GM12878 (cell line): Measurements from ENCODE around the gene ARHGEF10L. TPM values are rescaled to one million over a fixed set of nuclear protein-coding genes. Genes with fewer than 3 reads are reported as not detected.

Experiments used
- ATAC-seq: fragments of 200-7000 bp; cut with Tn5 transposase; 3 replicates; pipeline ENCODE4 v1.9.1; 2020; ENCODE audit warnings: mild to moderate bottlenecking, moderate library complexity
- BruUV-seq: library from RNA; stranded (reverse); fragments of 400-500 nt; replicated peaks from 2 replicates; lab custom pipeline; 2021; lab: Mats Ljungman, UMichigan
- CTCF ChIA-PET: fragments of 300-600 bp; sonication (Branson Sonifier 250); formaldehyde crosslinking; extraction: SDS; loops from one replicate; lab custom pipeline; 2021; ENCODE audit warnings: inconsistent platforms; lab: Yijun Ruan, JAX
- POLR2A ChIA-PET: fragments of 350-600 bp; formaldehyde crosslinking; extraction: SDS; loops from one replicate; lab custom pipeline; 2021; ENCODE audit warnings: inconsistent platforms; lab: Charles Lee
- RAD21 ChIA-PET: fragments of 300-600 bp; sonication (Branson Sonifier 250); formaldehyde crosslinking; loops from one replicate; lab custom pipeline; 2023; ENCODE audit warnings: antibody characterized with exemption; ENCODE audit not compliant: unreplicated experiment; lab: Charles Lee
- SMC1A ChIA-PET: fragments of 300-600 bp; sonication (Branson Sonifier 250); formaldehyde crosslinking; loops from one replicate; lab custom pipeline; 2023; ENCODE audit not compliant: unreplicated experiment, uncharacterized antibody; lab: Charles Lee
- DNase-seq: peaks from one replicate; pipeline ENCODE4 v3.0.0-alpha.2; 2011; ENCODE audit warnings: low read depth, low spot score
- FAIRE-seq: peaks from 3 replicates; lab custom pipeline; 2011; peaks lifted over from hg19 to GRCh38; lab: Jason Lieb, UNC
- H2AFZ ChIP-seq: 2 replicates; pipeline ENCODE4 v1.6.0; 2011; ENCODE audit warnings: low read depth, low read length, control low read depth; ENCODE audit not compliant: control insufficient read depth
- H3K27ac ChIP-seq: 2 replicates; pipeline ENCODE4 v1.5.1; 2011; ENCODE audit warnings: control low read depth; ENCODE audit not compliant: control insufficient read depth, insufficient read depth
- H3K27me3 ChIP-seq, 2 experiments: replicated peaks in 1 of 2; 2 replicates each; pipeline versions ENCODE4 v1.6.0 to v1.6.1; 2011; ENCODE audit warnings: low read length in 1 of 2; ENCODE audit not compliant: control insufficient read depth in 2 of 2, insufficient read depth in 2 of 2
- H3K36me3 ChIP-seq, 2 experiments: 2 replicates each; pipeline ENCODE4 v1.5.1; 2011; ENCODE audit warnings: low read length in 1 of 2; ENCODE audit not compliant: control insufficient read depth in 2 of 2, insufficient read depth in 2 of 2
- H3K4me1 ChIP-seq: 2 replicates; pipeline ENCODE4 v1.6.1; 2011; ENCODE audit warnings: mild to moderate bottlenecking, low read length, moderate library complexity, mixed read lengths; ENCODE audit not compliant: control insufficient read depth, insufficient read depth
- H3K4me2 ChIP-seq: 2 replicates; pipeline ENCODE4 v1.6.0; 2011; ENCODE audit warnings: control low read depth; ENCODE audit not compliant: control insufficient read depth, insufficient read depth
- H3K4me3 ChIP-seq: fragments of 200-600 bp; sonication (generic); 2 replicates; pipeline ENCODE4 v1.5.1; 2016
- H3K79me2 ChIP-seq: 2 replicates; pipeline ENCODE4 v1.6.0; 2011; ENCODE audit warnings: low read length; ENCODE audit not compliant: control insufficient read depth, insufficient read depth
- H3K9ac ChIP-seq: 2 replicates; pipeline ENCODE4 v1.8.0; 2011; ENCODE audit warnings: low read length, control low read depth, mixed read lengths; ENCODE audit not compliant: control insufficient read depth, insufficient read depth
- H3K9me3 ChIP-seq: replicated peaks from 3 replicates; pipeline ENCODE4 v1.5.1; 2011; ENCODE audit warnings: mild to moderate bottlenecking, low read length; ENCODE audit not compliant: control insufficient read depth, insufficient read depth
- H4K20me1 ChIP-seq: 2 replicates; pipeline ENCODE4 v1.6.0; 2011; ENCODE audit not compliant: control insufficient read depth, insufficient read depth
- CTCF ChIP-seq, 3 experiments: IDR thresholded peaks in 2 of 3; conservative IDR thresholded peaks in 1 of 3; 2 replicates each; pipeline ENCODE4 v1.5.1; 2011; ENCODE audit warnings: low read depth in 3 of 3, low read length in 3 of 3, mild to moderate bottlenecking in 3 of 3, control low read depth in 2 of 3, moderate library complexity in 2 of 3, inconsistent platforms in 1 of 3, mixed read lengths in 1 of 3; ENCODE audit not compliant: control insufficient read depth in 2 of 3, insufficient read depth in 1 of 3; ENCODE audit errors: extremely low read depth in 1 of 3
- E2F4 ChIP-seq: IDR thresholded peaks from 2 replicates; pipeline ENCODE4 v1.6.1; 2012; ENCODE audit warnings: low read depth, low read length, improper control_type of control experiment
- ELK1 ChIP-seq: IDR thresholded peaks from 2 replicates; pipeline ENCODE4 v1.6.1; 2012; ENCODE audit warnings: low read depth, low read length, improper control_type of control experiment
- MAX ChIP-seq: IDR thresholded peaks from 2 replicates; pipeline ENCODE4 v1.6.1; 2012; ENCODE audit warnings: low read depth, low read length, improper control_type of control experiment
- MEF2B ChIP-seq: fragments of 450-650 bp; IDR thresholded peaks from 2 replicates; pipeline ENCODE4 v1.6.1; 2018; ENCODE audit warnings: mild to moderate bottlenecking, moderate library complexity; ENCODE audit not compliant: partially characterized antibody, poor library complexity, severe bottlenecking
- SMARCA5 ChIP-seq: fragments of 450-650 bp; IDR thresholded peaks from 2 replicates; pipeline ENCODE4 v1.6.1; 2017; ENCODE audit warnings: mild to moderate bottlenecking
- STAT3 ChIP-seq: IDR thresholded peaks from 2 replicates; pipeline ENCODE4 v1.6.1; 2011; ENCODE audit warnings: low read depth, low read length, improper control_type of control experiment
- TARDBP ChIP-seq: IDR thresholded peaks from 2 replicates; pipeline ENCODE4 v1.6.1; 2016; ENCODE audit warnings: borderline replicate concordance
- TBL1XR1 ChIP-seq: IDR thresholded peaks from 2 replicates; pipeline ENCODE4 v1.6.1; 2012; ENCODE audit warnings: low read depth, low read length, improper control_type of control experiment
- ZBTB4 ChIP-seq: fragments of 450-650 bp; formaldehyde crosslinking; IDR thresholded peaks from 2 replicates; pipeline ENCODE4 v1.4.0; 2022; ENCODE audit warnings: mild to moderate bottlenecking, moderate library complexity
- WGBS: methylation state at CpG from one replicate; pipeline ENCODE4 v1.1.6; 2016; ENCODE audit warnings: low lambda C conversion rate; ENCODE audit not compliant: insufficient replicate concordance, insufficient coverage; ENCODE audit errors: missing lambda C conversion rate; 5-methylcytosine and 5-hydroxymethylcytosine counted together
- in situ Hi-C: fragments of 300-500 bp; cut with MboI; formaldehyde crosslinking; loops from 9 replicates; pipeline ENCODE4 v1.14.3; 2018; ENCODE audit warnings: mixed read lengths
- intact Hi-C: fragments of 100-400 bp; cut with micrococcal nuclease; formaldehyde crosslinking; loops from one replicate; pipeline ENCODE4 v1.14.2; 2022; ENCODE audit not compliant: unreplicated experiment
- polyA plus RNA-seq, 11 experiments: library from polyadenylated mRNA; depleted of rRNA in 4 of 11; unstranded in 6 of 11; stranded (reverse) in 5 of 11; fragments of >200 nt; fragmentation: Nextera tagmentation in 4 of 11; fragmentation: Illumina TruSeq in 1 of 11; extraction: Ambion mirVana in 4 of 11; extraction: Trizol in 1 of 11; gene quantifications; 1 replicate in 1 of 11; 2 replicates in 10 of 11; pipeline versions ENCODE4 v1.2.1 to v1.2.3, GENCODE V29; 2011 to 2016; ENCODE audit warnings: inconsistent platforms in 2 of 11, missing spikeins in 2 of 11, low read depth in 1 of 11
- total RNA-seq, 4 experiments: library from RNA; depleted of rRNA in 3 of 4; stranded (reverse); fragments of >200 nt in 3 of 4; fragmentation: Illumina TruSeq in 1 of 4; extraction: Trizol in 1 of 4; gene quantifications; 2 replicates each; pipeline versions ENCODE4 v1.2.1 to v1.2.3, GENCODE V29; 2013 to 2021

ARHGEF10L gene
- total and polyA plus RNA-seq, 10 of the 15 experiments (the other 5 are each of a cell fraction or from before 2014, with no cell fraction given), result 0.05 to 0.94 (median 0.28) TPM; not detected in 2

GRCh38 chr1:17711941-17712340 is 172.4 kb downstream of the ARHGEF10L start (continued):
- TF ChIP-seq ZBTB4 (CRISPR knock-in tag) (no peak), SMARCA5 (no peak), STAT3 (no peak)

- POLR2A ChIA-PET, result interaction anchor here (0.6 kb wide), 1 partner anchor 155 kb away, joined by 6 read pairs; no protein-coding TSS in a partner anchor
- Histone ChIP-seq H2AFZ (no peak overlapping the region), H3K79me2 (no peaks in the 10 kb centered on the region), H3K4me3 (no peak overlapping the region), H3K27ac (no peak overlapping the region), H3K9ac (no peak overlapping the region), H3K27me3 (no peaks in the 10 kb centered on the region), H3K4me1 (no peaks in the 10 kb centered on the region), H3K36me3 (no peaks in the 10 kb centered on the region), H3K4me2 (no peak overlapping the region), H4K20me1 (no peaks in the 10 kb centered on the region), H3K9me3 (no peaks in the 10 kb centered on the region)
- in situ Hi-C loops, result no loop called here
- WGBS, result 20% methylated on average over 5 of the region's 5 CpGs
- RAD21 ChIA-PET, result no interaction called here
- ATAC-seq (no peak), DNase-seq (no peak), FAIRE-seq (no peak)
- TF ChIP-seq MEF2B, result no peak
- no peak for TF ChIP-seq TBL1XR1
- no peak for TF ChIP-seq MAX
- TF ChIP-seq ELK1, result no peak
- no peak for TF ChIP-seq TARDBP
- TF ChIP-seq CTCF (IDR thresholded peaks at IDR 0.05 in 2 of 3, conservative IDR thresholded peaks at IDR 0.05 in 1 of 3; ENCODE audit: control insufficient read depth in 2 of 3, extremely low read depth in 1 of 3, insufficient read depth in 1 of 3, low read depth in 3 of 3, low read length in 3 of 3), result no peak
- no peak for TF ChIP-seq E2F4
- CTCF ChIA-PET, result interaction anchor here (1.2 kb wide), 1 partner anchor 52 kb away, joined by 4 read pairs; no protein-coding TSS in a partner anchor
- SMC1A ChIA-PET, result no interaction called here
- intact Hi-C loops, result no loop called here
- BruUV-seq, result no TSS peak
Observed at GRCh38 chr1:17713993-17714392, 174.5 kb downstream of the ARHGEF10L start.
